K562 (cell line): ENCODE measurements around the gene ANKRD2. TPM values are rescaled to one million over a fixed set of nuclear protein-coding genes. Genes with fewer than 3 reads are reported as not detected.

Source experiments
- ATAC-seq: fragments of 200-7000 bp; cut with Tn5 transposase; 3 replicates; pipeline ENCODE4 v1.9.1; 2020; ENCODE audit warnings: moderate library complexity
- Bru-seq: library from RNA; stranded (reverse); fragments of 400-500 nt; gene quantifications from one replicate; lab custom pipeline; 2021; lab: Mats Ljungman, UMichigan
- BruChase-seq, 2 experiments: library from RNA; stranded (reverse); fragments of 400-500 nt; gene quantifications; one replicate each; lab custom pipeline; 2021; lab: Mats Ljungman, UMichigan
- BruUV-seq: library from RNA; stranded (reverse); fragments of 400-500 nt; replicated peaks from 2 replicates; lab custom pipeline; 2021; lab: Mats Ljungman, UMichigan
- CTCF ChIA-PET: fragments of 300-600 bp; formaldehyde crosslinking; extraction: SDS; loops from one replicate; lab custom pipeline; 2021; ENCODE audit warnings: low intra/inter-chr PET ratio; lab: Yijun Ruan, JAX
- POLR2A ChIA-PET: fragments of 300-600, 350-650 bp; sonication (Branson Sonifier 250); formaldehyde crosslinking; extraction: SDS; loops from one replicate; lab custom pipeline; 2021; ENCODE audit warnings: antibody characterized with exemption, inconsistent platforms; lab: Yijun Ruan, JAX
- DNase-seq, 4 experiments: peaks; one replicate each; pipeline versions ENCODE4 v3.0.0 to v3.0.0-alpha.2; 2011 to 2018; ENCODE audit warnings: low spot score in 3 of 4, mixed read lengths in 3 of 4; ENCODE audit errors: extremely low read depth in 1 of 4
- FAIRE-seq: peaks from 2 replicates; lab custom pipeline; 2011; peaks lifted over from hg19 to GRCh38; lab: Jason Lieb, UNC
- H2AFZ ChIP-seq: 2 replicates; pipeline ENCODE4 v1.6.0; 2011; ENCODE audit warnings: low read depth, low read length, control low read depth, inconsistent platforms
- H3K27ac ChIP-seq: fragments of 200-600 bp; 3 replicates; pipeline ENCODE4 v1.8.0; 2011; ENCODE audit warnings: low read depth, mild to moderate bottlenecking, control low read depth, inconsistent platforms, low read length, moderate library complexity, mixed read lengths; ENCODE audit errors: extremely low read depth
- H3K27me3 ChIP-seq, 2 experiments: fragments of 300-600 bp in 1 of 2; 2 replicates in 1 of 2; 3 replicates in 1 of 2; pipeline versions ENCODE4 v1.6.0 to v1.8.0; 2011; ENCODE audit warnings: inconsistent platforms in 2 of 2, low read length in 2 of 2, mild to moderate bottlenecking in 1 of 2, mixed read lengths in 1 of 2, moderate library complexity in 1 of 2; ENCODE audit not compliant: control insufficient read depth in 2 of 2, insufficient read depth in 2 of 2
- H3K36me3 ChIP-seq: fragments of 300-600 bp; 3 replicates; pipeline ENCODE4 v1.8.0; 2011; ENCODE audit warnings: mild to moderate bottlenecking, low read length, inconsistent platforms; ENCODE audit not compliant: control insufficient read depth, insufficient read depth
- H3K4me1 ChIP-seq, 2 experiments: fragments of 200-600 bp in 1 of 2; replicated peaks in 1 of 2; 2 replicates in 1 of 2; 3 replicates in 1 of 2; pipeline versions ENCODE4 v1.5.1 to v1.8.0; 2011; ENCODE audit warnings: inconsistent platforms in 2 of 2, low read length in 2 of 2, mild to moderate bottlenecking in 1 of 2, mixed read lengths in 1 of 2, moderate library complexity in 1 of 2; ENCODE audit not compliant: control insufficient read depth in 2 of 2, insufficient read depth in 2 of 2
- H3K4me2 ChIP-seq: 2 replicates; pipeline ENCODE4 v1.6.1; 2011; ENCODE audit warnings: low read length, control low read depth, inconsistent platforms, mixed read lengths; ENCODE audit not compliant: insufficient read depth
- H3K4me3 ChIP-seq: fragments of 200-600 bp; sonication (generic), shearing (Covaris generic); 2 replicates; pipeline ENCODE4 v1.5.1; 2016; ENCODE audit warnings: control low read depth, inconsistent platforms
- H3K79me2 ChIP-seq: fragments of 200-600 bp; 3 replicates; pipeline ENCODE4 v1.8.0; 2011; ENCODE audit warnings: low read length, inconsistent platforms; ENCODE audit not compliant: control insufficient read depth, insufficient read depth
- H3K9ac ChIP-seq, 2 experiments: 2 replicates each; pipeline versions ENCODE4 v1.6.0 to v1.6.1; 2011; ENCODE audit warnings: low read depth in 2 of 2, low read length in 2 of 2, control low read depth in 1 of 2, inconsistent platforms in 1 of 2, mild to moderate bottlenecking in 1 of 2, mixed read lengths in 1 of 2; ENCODE audit not compliant: insufficient read depth in 1 of 2
- H3K9me1 ChIP-seq: one replicate; pipeline ENCODE4 v1.6.0; 2011; ENCODE audit warnings: inconsistent platforms, mild to moderate bottlenecking, low read length, moderate library complexity; ENCODE audit not compliant: control insufficient read depth, insufficient read depth
- H3K9me3 ChIP-seq: replicated peaks from 2 replicates; pipeline ENCODE4 v1.5.1; 2011; ENCODE audit warnings: low read depth, low read length, inconsistent platforms; ENCODE audit not compliant: control insufficient read depth, insufficient read depth
- H4K20me1 ChIP-seq: replicated peaks from 2 replicates; pipeline ENCODE4 v1.6.1; 2011; ENCODE audit warnings: low read length, inconsistent platforms, mixed read lengths; ENCODE audit not compliant: control insufficient read depth, insufficient read depth
- BHLHE40 ChIP-seq: IDR thresholded peaks from 2 replicates; pipeline ENCODE4 v1.6.1; 2011; ENCODE audit warnings: low read length, improper control_type of control experiment
- ELF1 ChIP-seq: fragments of 200-800 bp; sonication (Bioruptor generic); IDR thresholded peaks from 2 replicates; pipeline ENCODE4 v1.6.1; 2016; ENCODE audit warnings: missing genetic modification characterization, missing compliant biosample characterization
- HDAC8 ChIP-seq: fragments of 450-650 bp; IDR thresholded peaks from 2 replicates; pipeline ENCODE4 v1.6.1; 2016; ENCODE audit warnings: mild to moderate bottlenecking, missing genetic modification characterization, moderate library complexity, missing compliant biosample characterization
- MYC ChIP-seq, 2 experiments: fragments of 250-450 bp in 1 of 2; sonication (Bioruptor Pico) in 1 of 2; IDR thresholded peaks; 2 replicates each; pipeline versions ENCODE4 v1.5.1 to v1.6.1; 2012 to 2021; ENCODE audit warnings: low read depth in 2 of 2, borderline replicate concordance in 1 of 2, improper control_type of control experiment in 1 of 2, low read length in 1 of 2, mild to moderate bottlenecking in 1 of 2, moderate library complexity in 1 of 2
- NFE2 ChIP-seq: IDR thresholded peaks from 2 replicates; pipeline ENCODE4 v1.6.1; 2014; ENCODE audit warnings: antibody characterized with exemption, low read depth
- RAD21 ChIP-seq, 2 experiments: fragments of 250-450 bp in 1 of 2; fragments of 450-650 bp in 1 of 2; sonication (Bioruptor Pico) in 1 of 2; formaldehyde crosslinking in 1 of 2; IDR thresholded peaks in 1 of 2; conservative IDR thresholded peaks in 1 of 2; 2 replicates each; pipeline versions ENCODE4 v1.4.0 to v1.8.0; 2020 to 2022; ENCODE audit warnings: mild to moderate bottlenecking in 2 of 2, moderate library complexity in 1 of 2
- RB1 ChIP-seq: fragments of 450-650 bp; IDR thresholded peaks from 2 replicates; pipeline ENCODE4 v1.6.1; 2017; ENCODE audit warnings: low read depth, mild to moderate bottlenecking
- RCOR1 ChIP-seq, 2 experiments: IDR thresholded peaks; 2 replicates each; pipeline ENCODE4 v1.6.1; 2012; ENCODE audit warnings: low read depth in 2 of 2, low read length in 2 of 2, borderline replicate concordance in 1 of 2, improper control_type of control experiment in 1 of 2
- SMC3 ChIP-seq: conservative IDR thresholded peaks from 2 replicates; pipeline ENCODE4 v1.6.1; 2011; ENCODE audit warnings: low read depth, low read length, improper control_type of control experiment; ENCODE audit not compliant: insufficient read depth
- SPI1 ChIP-seq: IDR thresholded peaks from 2 replicates; pipeline ENCODE4 v1.6.1; 2011; ENCODE audit warnings: low read depth, low read length, control low read depth, borderline replicate concordance
- STAT5B ChIP-seq: fragments of 250-450 bp; sonication (Bioruptor Pico); IDR thresholded peaks from 2 replicates; pipeline ENCODE4 v1.8.0; 2021; ENCODE audit warnings: mild to moderate bottlenecking, inconsistent platforms
- TSC22D4 ChIP-seq: fragments of 450-650 bp; IDR thresholded peaks from 2 replicates; pipeline ENCODE4 v1.6.1; 2016; ENCODE audit warnings: missing genetic modification characterization, missing biosample characterization, control low read depth
- WGBS: fragments of 100-300 bp; shearing (Covaris generic); methylation state at CpG from one replicate; pipeline ENCODE4 v1.1.6; 2016; ENCODE audit warnings: low coverage, mixed read lengths; ENCODE audit not compliant: insufficient coverage; ENCODE audit errors: missing lambda C conversion rate; 5-methylcytosine and 5-hydroxymethylcytosine counted together
- in situ Hi-C: fragments of 300-500 bp; cut with MboI; formaldehyde crosslinking; loops from 4 replicates; pipeline ENCODE4 v1.15.0; 2018; ENCODE audit warnings: inconsistent platforms, mixed read lengths
- intact Hi-C: fragments of 100-400 bp; cut with micrococcal nuclease; formaldehyde crosslinking; loops from 2 replicates; pipeline ENCODE4 v1.14.2; 2022
- long read RNA-seq, 3 experiments: library from polyadenylated mRNA in 2 of 3; library from RNA in 1 of 3; unstranded in 2 of 3; stranded (forward) in 1 of 3; transcript quantifications; one replicate each; pipeline ENCODE4 v2.0.0, GENCODE V29; 2019 to 2022
- polyA minus RNA-seq, 3 experiments: library from RNA; depleted of rRNA, polyadenylated mRNA; stranded (reverse); fragments of >200 nt; gene quantifications; 2 replicates each; pipeline ENCODE4 v1.2.3, GENCODE V29; 2011
- polyA plus RNA-seq, 8 experiments: library from polyadenylated mRNA; depleted of rRNA in 4 of 8; stranded (reverse) in 5 of 8; unstranded in 3 of 8; fragments of >200 nt; fragmentation: Nextera tagmentation in 2 of 8; fragmentation: Illumina TruSeq in 1 of 8; extraction: Ambion mirVana in 2 of 8; extraction: Trizol in 1 of 8; gene quantifications; 2 replicates each; pipeline versions ENCODE4 v1.2.1 to v1.2.3, GENCODE V29; 2011 to 2014; ENCODE audit warnings: inconsistent platforms in 1 of 8, missing spikeins in 1 of 8
- total RNA-seq, 7 experiments: library from RNA; depleted of rRNA in 6 of 7; stranded (reverse); fragments of >200 nt in 6 of 7; fragmentation: Illumina TruSeq in 2 of 7; extraction: Trizol in 2 of 7; gene quantifications; 2 replicates each; pipeline versions ENCODE4 v1.2.1 to v1.2.3, GENCODE V29; 2011 to 2021; ENCODE audit warnings: low replicate concordance in 1 of 7
- TF ChIP-seq, protein P1 (sequence below): fragments of 450-650 bp; formaldehyde crosslinking; IDR thresholded peaks from 2 replicates; pipeline ENCODE4 v1.4.0; 2020; ENCODE audit warnings: mild to moderate bottlenecking, moderate library complexity

The ANKRD2 gene, protein sequence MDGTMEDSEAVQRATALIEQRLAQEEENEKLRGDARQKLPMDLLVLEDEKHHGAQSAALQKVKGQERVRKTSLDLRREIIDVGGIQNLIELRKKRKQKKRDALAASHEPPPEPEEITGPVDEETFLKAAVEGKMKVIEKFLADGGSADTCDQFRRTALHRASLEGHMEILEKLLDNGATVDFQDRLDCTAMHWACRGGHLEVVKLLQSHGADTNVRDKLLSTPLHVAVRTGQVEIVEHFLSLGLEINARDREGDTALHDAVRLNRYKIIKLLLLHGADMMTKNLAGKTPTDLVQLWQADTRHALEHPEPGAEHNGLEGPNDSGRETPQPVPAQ
- total RNA-seq (2011; cell fraction: chromatin; rRNA removed; ENCODE audit: low replicate concordance): not detected in 2 replicates
- not detected in 2 replicates for total RNA-seq (2011; cell fraction: nucleolus; rRNA removed)
- total RNA-seq (2011; cell fraction: nucleoplasm; rRNA removed): not detected in 2 replicates
- total RNA-seq (2014; rRNA removed): not detected in 2 replicates
- not detected in 2 replicates for total RNA-seq (2014; rRNA removed; fragmentation: Illumina TruSeq; extraction: Trizol)
- not detected in 2 replicates for total RNA-seq (2015; rRNA removed; fragmentation: Illumina TruSeq; extraction: Trizol)
- not detected in 2 replicates for total RNA-seq (2021)
- polyA plus RNA-seq (2011; rRNA removed): not detected in 2 replicates
- not detected in 2 replicates for polyA plus RNA-seq (2011; cell fraction: cytosol; rRNA removed)
- not detected in 2 replicates for polyA plus RNA-seq (2011; cell fraction: nucleus; rRNA removed)
- not detected in 2 replicates for polyA plus RNA-seq (2012)
- not detected in 2 replicates for polyA plus RNA-seq (2014; fragmentation: Illumina TruSeq; extraction: Trizol)
- polyA plus RNA-seq (2014; fragmentation: Nextera tagmentation; extraction: Ambion mirVana): not detected
- polyA plus RNA-seq (2014; rRNA removed): not detected in 2 replicates
- polyA minus RNA-seq (2011; rRNA and poly(A)+ RNA removed): not detected in 2 replicates
- polyA minus RNA-seq (2011; cell fraction: cytosol; rRNA and poly(A)+ RNA removed): not detected in 2 replicates
- polyA minus RNA-seq (2011; cell fraction: nucleus; rRNA and poly(A)+ RNA removed): not detected in 2 replicates
- Bru-seq, nascent RNA: percentile 3 among the genes with signal in this experiment
- not detected for BruChase-seq, experiment 1, labeled RNA remaining after a 2-hour chase
- not detected for BruChase-seq, experiment 2, labeled RNA remaining after a 6-hour chase
- long read RNA-seq, experiment 1: 0 reads
- long read RNA-seq, experiment 2: 0 reads
- long read RNA-seq, experiment 3: 0 reads

DNA sequence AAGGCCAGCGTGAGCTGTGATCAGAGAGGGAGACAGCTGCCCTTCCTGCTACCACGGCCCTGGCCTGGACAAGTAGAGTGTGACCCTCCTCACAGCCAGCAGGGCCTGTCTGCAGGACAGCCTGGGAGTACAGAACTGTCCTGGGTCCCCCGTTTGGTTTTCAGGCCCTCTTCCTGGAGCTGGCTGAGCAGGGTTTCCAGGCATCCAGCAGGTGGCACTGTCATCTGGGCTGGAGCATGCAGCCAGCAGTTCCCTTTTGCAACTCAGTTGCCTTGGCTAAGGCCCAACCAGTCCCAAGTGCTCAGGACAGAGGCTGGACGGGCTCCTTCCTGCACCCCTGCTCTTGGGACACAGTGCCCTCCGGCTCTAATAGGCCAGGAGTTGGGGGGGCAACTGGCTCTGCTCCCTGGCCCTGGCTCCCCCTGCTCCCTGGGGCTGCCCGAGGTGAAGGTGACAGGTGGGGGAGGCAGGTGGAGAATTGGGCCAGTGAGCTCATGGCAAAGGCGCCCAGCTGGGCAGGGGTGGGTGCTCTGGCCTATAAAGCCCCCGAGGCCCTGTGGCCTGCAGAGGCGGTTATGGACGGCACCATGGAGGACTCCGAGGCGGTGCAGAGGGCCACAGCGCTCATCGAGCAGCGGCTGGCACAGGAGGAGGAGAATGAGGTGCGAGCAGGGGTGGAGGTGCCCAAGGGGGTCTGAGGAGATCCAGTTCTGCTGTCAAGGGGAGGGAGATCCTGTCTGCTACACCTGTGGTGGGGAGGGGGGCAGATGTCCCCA, at the start of gene ANKRD2:
TSS of gene ANKRD2 (plus strand) at position 566 of the 776 bp plus-strand sequence. CDS start at position 576, 10 bp downstream.
- ChIA-PET POLR2A (interaction anchor here (0.6 to 1.3 kb wide), 4 partner anchors 9 to 40 kb away, joined by 3 to 5 read pairs (median 4); no protein-coding TSS in a partner anchor), CTCF (interaction anchor here (1.6 to 3.4 kb wide), 2 partner anchors 40 to 159 kb away, joined by 8 to 23 read pairs; no protein-coding TSS in a partner anchor)
- no peak within 1 kb of the TSS for H3K27ac ChIP-seq
- intact Hi-C loops (loop anchor here (1.0 to 10.0 kb wide), 3 partner anchors 40 to 160 kb away; partner anchors contain the start of gene AVPI1), in situ Hi-C loops (no loop called here)
- no peaks in the 10 kb centered on the region for H3K27me3 ChIP-seq
- no peaks in the 10 kb centered on the region for H3K9me1 ChIP-seq
- BruUV-seq: no TSS peak
- ATAC-seq (peak; percentile 97), DNase-seq (peak; percentile 63 to 79 (median 70)), FAIRE-seq (peak; percentile 90)
- no peaks in the 10 kb centered on the region for H3K36me3 ChIP-seq
- no peaks in the 10 kb centered on the region for H3K79me2 ChIP-seq
- H3K4me3 ChIP-seq: no peak within 1 kb of the TSS
- WGBS: 37% methylated on average over 9 of the region's 16 CpGs
- H2AFZ ChIP-seq: peak within 1 kb of the TSS; percentile 72
- H3K9ac ChIP-seq: peak within 1 kb of the TSS in 1 of 2 experiments; percentile 4; a peak in 1 of 4 replicates
- H4K20me1 ChIP-seq: no peaks in the 10 kb centered on the region
- no peak within 1 kb of the TSS for H3K4me2 ChIP-seq
- peaks cover 2 to 13% of the 10 kb centered on the region in 2 experiments; a peak in 4 of 5 replicates for H3K4me1 ChIP-seq
- H3K9me3 ChIP-seq: no peaks in the 10 kb centered on the region
- TF ChIP-seq SPI1 (peak; percentile 87), RAD21 (CRISPR knock-in tag; conservative IDR thresholded peaks at IDR 0.05 in 1 of 2, IDR thresholded peaks at IDR 0.05 in 1 of 2) (peak; percentile 75 to 86), ELF1 (tag) (peak; percentile 34; the same call in 1 of the 2 replicates), TSC22D4 (no peak), SMC3 (peak; percentile 86), STAT5B (no peak), HDAC8 (tag) (no peak), RCOR1 (IDR thresholded peaks at IDR 0.05; ENCODE audit: borderline replicate concordance in 1 of 2, low read depth in 2 of 2, low read length in 2 of 2) (peak in 1 of 2 experiments; percentile 13; a peak in 1 of 4 replicates), RB1 (0 out of 2 replicates have a peak, but pooled peaks have one; percentile 19), NFE2 (peak; percentile 37; the same call in 1 of the 2 replicates), MYC (IDR thresholded peaks at IDR 0.05; ENCODE audit: low read depth, low read length) (no peak), MYC (CRISPR knock-in tag; IDR thresholded peaks at IDR 0.05; ENCODE audit: borderline replicate concordance, low read depth) (no peak), BHLHE40 (0 out of 2 replicates have a peak, but pooled peaks have one; percentile 5)
- TF ChIP-seq, protein P1, sequence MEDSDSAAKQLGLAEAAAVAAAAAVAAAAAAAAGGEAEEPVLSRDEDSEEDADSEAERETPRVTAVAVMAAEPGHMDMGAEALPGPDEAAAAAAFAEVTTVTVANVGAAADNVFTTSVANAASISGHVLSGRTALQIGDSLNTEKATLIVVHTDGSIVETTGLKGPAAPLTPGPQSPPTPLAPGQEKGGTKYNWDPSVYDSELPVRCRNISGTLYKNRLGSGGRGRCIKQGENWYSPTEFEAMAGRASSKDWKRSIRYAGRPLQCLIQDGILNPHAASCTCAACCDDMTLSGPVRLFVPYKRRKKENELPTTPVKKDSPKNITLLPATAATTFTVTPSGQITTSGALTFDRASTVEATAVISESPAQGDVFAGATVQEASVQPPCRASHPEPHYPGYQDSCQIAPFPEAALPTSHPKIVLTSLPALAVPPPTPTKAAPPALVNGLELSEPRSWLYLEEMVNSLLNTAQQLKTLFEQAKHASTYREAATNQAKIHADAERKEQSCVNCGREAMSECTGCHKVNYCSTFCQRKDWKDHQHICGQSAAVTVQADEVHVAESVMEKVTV: peak; percentile 56
